ENCODE data around the gene JUNB. TPM values are rescaled to one million over a fixed set of nuclear protein-coding genes. Genes with fewer than 3 reads are reported as not detected.
A peak's percentile ranks its signal among the peaks of the same experiment; 100 is the strongest.

JUNB gene
- polyA plus RNA-seq, 2 donors, result 175 to 339 TPM

DNA sequence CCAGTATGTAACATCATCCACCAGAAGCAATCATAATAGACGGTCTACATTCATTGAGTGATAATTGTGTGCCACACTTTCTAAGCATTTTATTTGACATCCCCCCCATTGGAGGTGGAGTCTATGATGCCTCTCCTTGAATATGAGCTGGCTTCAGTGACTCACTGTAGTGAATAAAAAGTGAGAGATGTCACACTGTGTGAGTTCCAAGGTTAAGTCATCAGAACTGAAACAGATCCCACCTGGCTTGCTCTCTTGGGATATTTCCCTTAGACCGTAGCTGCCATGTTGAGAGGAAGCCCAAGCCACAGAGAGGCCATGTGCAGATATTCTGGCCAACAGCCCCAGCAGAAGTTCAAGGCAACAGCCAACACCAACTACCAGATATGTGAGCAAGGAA is 30.5 kb downstream of the JUNB start:
- Histone ChIP-seq H3K27me3 (ENCODE audit: control insufficient read depth in 1 of 2, insufficient read depth in 2 of 2, low read length in 2 of 2) (no peaks in the 10 kb centered on the region), H3K27ac (ENCODE audit: low read depth in 2 of 2, low read length in 1 of 2) (no peak overlapping the region), H3K9me3 (ENCODE audit: control insufficient read depth in 2 of 2, insufficient read depth in 1 of 2, low read depth in 1 of 2, low read length in 1 of 2) (peaks cover 0 to 2% of the 10 kb centered on the region in 2 donors), H3K36me3 (ENCODE audit: control insufficient read depth in 2 of 2, insufficient read depth in 2 of 2, low read length in 1 of 2) (no peaks in the 10 kb centered on the region), H3K4me1 (ENCODE audit: control insufficient read depth in 2 of 2, insufficient read depth in 2 of 2, low read length in 1 of 2) (peaks cover 4 to 6% of the 10 kb centered on the region in 2 donors), H3K4me3 (ENCODE audit: low read depth in 1 of 2, low read length in 2 of 2) (no peak overlapping the region)
- WGBS, 2 donors, result 76 to 80% methylated on average over 2 of the region's 2 CpGs

DNA sequence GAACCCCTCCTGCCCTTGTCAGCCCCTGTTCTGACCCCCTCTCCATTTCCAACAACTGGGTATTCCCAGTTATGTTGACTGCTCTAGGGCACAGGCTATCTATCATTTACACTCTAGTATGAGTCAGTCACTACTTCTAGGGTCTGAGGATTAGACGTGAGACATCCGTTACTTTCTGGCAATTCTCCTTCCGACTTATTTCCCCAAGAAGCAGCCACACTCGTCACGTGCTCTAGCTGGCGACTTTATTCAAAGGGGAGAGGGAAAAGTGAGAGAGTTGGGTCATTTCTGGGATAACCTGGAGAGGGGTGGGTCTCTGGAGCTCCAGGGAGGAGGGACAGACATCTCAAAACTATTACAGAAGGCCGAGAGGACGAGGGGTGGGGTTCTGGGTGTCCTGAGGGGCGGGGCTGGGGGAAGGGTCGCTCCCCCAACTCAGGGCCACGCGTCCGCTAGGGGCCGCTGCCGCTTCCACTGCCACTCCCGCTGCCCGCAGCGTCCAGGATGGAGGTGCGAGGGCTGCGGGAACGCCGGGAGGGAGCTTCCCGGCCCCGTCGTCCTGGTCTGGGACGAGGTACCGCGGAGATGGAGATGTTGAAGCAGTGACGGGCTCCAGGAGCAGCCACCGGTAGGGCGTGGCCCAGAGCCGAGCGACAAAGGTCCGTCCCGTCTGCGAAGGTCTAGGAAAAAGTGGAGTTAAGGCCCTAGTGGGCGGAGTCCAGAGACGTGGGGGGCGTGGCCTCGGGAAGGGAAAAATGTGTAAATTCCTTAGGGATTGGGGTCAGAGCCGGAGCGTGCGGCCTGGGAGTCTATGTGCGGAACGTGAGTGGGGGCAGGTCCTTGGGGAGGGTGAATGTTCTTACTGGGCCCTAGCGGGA is 34.2 kb downstream of the JUNB start:
- Histone ChIP-seq H3K4me1 (ENCODE audit: control insufficient read depth in 2 of 2, insufficient read depth in 2 of 2, low read length in 1 of 2) (peaks cover 4 to 10% of the 10 kb centered on the region in 2 donors), H3K4me3 (ENCODE audit: low read depth in 1 of 2, low read length in 2 of 2) (peak overlapping the region in 1 of 2 donors; percentile 17), H3K36me3 (ENCODE audit: control insufficient read depth in 2 of 2, insufficient read depth in 2 of 2, low read length in 1 of 2) (no peaks in the 10 kb centered on the region), H3K27me3 (ENCODE audit: control insufficient read depth in 1 of 2, insufficient read depth in 2 of 2, low read length in 2 of 2) (no peaks in the 10 kb centered on the region), H3K27ac (ENCODE audit: low read depth in 2 of 2, low read length in 1 of 2) (no peak overlapping the region), H3K9me3 (ENCODE audit: control insufficient read depth in 2 of 2, insufficient read depth in 1 of 2, low read depth in 1 of 2, low read length in 1 of 2) (peaks cover 0 to 2% of the 10 kb centered on the region in 2 donors)
- WGBS, 2 donors, result 8% methylated on average over 46 of the region's 46 CpGs

DNA sequence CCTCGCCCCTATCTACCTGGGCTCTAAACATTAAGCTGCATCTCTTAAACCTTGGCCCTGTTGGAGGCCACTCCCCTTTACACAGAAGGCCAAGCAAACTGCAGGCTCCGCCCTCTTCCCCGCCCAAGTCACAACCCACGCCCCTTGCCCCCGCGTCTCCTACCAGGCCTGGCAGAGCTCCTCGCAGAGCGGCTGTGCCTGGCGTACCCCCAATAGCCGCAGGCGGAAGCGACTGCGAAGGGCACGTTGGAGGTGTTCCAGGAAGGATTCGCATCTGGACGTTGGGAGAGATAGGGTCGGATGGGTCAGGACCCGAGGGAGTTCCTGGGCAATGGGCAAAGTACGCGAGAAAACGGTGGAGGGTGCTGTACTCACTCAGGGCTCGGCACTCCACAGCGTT is 37.2 kb downstream of the JUNB start:
- Histone ChIP-seq H3K36me3 (ENCODE audit: control insufficient read depth in 2 of 2, insufficient read depth in 2 of 2, low read length in 1 of 2) (no peaks in the 10 kb centered on the region), H3K4me1 (ENCODE audit: control insufficient read depth in 2 of 2, insufficient read depth in 2 of 2, low read length in 1 of 2) (peaks cover 4 to 10% of the 10 kb centered on the region in 2 donors), H3K9me3 (ENCODE audit: control insufficient read depth in 2 of 2, insufficient read depth in 1 of 2, low read depth in 1 of 2, low read length in 1 of 2) (no peaks in the 10 kb centered on the region), H3K27ac (ENCODE audit: low read depth in 2 of 2, low read length in 1 of 2) (no peak overlapping the region), H3K27me3 (ENCODE audit: control insufficient read depth in 1 of 2, insufficient read depth in 2 of 2, low read length in 2 of 2) (peaks cover 0 to 1% of the 10 kb centered on the region in 2 donors), H3K4me3 (ENCODE audit: low read depth in 1 of 2, low read length in 2 of 2) (no peak overlapping the region)
- 7% methylated on average over 23 of the region's 23 CpGs for WGBS, 2 donors

DNA sequence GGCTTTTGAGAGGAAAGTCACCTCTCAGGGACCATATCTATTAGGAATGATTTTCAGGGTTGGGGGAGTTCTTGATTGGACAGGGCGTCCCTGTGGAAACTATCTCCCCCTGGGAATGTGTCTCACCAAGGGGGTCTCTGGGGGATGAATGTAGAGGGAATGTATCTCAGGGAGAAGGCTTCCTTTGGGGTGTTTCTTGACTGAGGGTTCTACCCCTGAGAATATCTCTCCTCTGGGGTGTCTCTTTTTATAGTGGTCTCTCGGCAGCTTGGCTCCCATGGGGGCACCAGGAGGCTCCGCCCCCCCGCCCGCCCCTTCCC is 42.1 kb downstream of the JUNB start:
- no peaks in the 10 kb centered on the region for H3K36me3 ChIP-seq (ENCODE audit: control insufficient read depth in 2 of 2, insufficient read depth in 2 of 2, low read length in 1 of 2)
- H3K27ac ChIP-seq (ENCODE audit: low read depth in 2 of 2, low read length in 1 of 2), result no peak overlapping the region
- H3K4me1 ChIP-seq (ENCODE audit: control insufficient read depth in 2 of 2, insufficient read depth in 2 of 2, low read length in 1 of 2), result peaks cover 4 to 9% of the 10 kb centered on the region in 2 donors
- peak overlapping the region in 1 of 2 donors; percentile 53 for H3K4me3 ChIP-seq (ENCODE audit: low read depth in 1 of 2, low read length in 2 of 2)
- H3K27me3 ChIP-seq (ENCODE audit: control insufficient read depth in 1 of 2, insufficient read depth in 2 of 2, low read length in 2 of 2), result peaks cover 0 to 23% of the 10 kb centered on the region in 2 donors
- H3K9me3 ChIP-seq (ENCODE audit: control insufficient read depth in 2 of 2, insufficient read depth in 1 of 2, low read depth in 1 of 2, low read length in 1 of 2), result no peaks in the 10 kb centered on the region
- WGBS, 2 donors, result 1 to 6% methylated on average over 2 to 5 of the region's 5 CpGs

DNA sequence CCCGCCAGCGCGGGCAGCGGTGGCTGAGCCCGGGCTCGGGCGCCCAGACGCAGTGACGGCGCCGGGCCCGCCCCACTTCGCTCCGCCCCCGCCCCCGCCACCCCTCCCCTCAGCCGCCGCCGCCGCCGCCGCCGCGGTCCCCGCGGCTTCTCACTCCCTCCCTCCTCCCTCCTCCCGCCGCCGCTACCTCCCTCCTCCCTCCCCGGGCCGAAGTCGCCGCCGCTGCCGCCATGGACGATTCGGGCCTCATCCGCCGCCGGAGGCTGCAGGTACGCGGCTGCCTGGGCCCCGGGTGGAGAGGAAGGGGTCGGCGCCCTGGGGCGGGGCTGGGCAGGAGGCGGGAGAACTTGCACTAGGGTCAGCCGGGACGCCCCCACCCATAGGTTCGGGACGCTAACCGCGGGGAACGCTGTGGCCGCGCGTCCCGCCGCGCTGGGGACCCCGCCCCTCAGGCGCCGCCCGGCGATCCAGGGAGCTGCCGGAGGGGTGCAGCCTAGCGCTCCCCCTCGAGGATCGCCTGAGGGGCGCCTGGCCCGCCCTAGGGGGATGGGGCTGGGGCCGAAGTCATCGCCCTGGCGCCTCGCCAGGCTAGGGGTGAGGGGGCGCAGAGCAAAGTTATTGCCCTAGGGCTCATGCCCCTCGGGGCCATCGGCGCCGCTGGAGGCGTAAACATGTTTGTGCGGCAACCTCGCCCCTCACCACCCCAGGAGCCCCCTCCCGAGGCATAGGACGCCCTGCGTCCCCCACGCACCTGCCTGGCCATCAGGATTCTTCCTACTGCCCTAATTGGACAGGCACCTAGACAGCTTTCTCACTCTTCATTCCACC is 42.7 kb downstream of the JUNB start:
- H3K4me1 ChIP-seq (ENCODE audit: control insufficient read depth in 2 of 2, insufficient read depth in 2 of 2, low read length in 1 of 2), result peaks cover 2 to 13% of the 10 kb centered on the region in 2 donors
- 2 to 3% methylated on average over 38 to 83 of the region's 87 CpGs for WGBS, 2 donors
- H3K27ac ChIP-seq (ENCODE audit: low read depth in 2 of 2, low read length in 1 of 2), result no peak overlapping the region
- H3K27me3 ChIP-seq (ENCODE audit: control insufficient read depth in 1 of 2, insufficient read depth in 2 of 2, low read length in 2 of 2), result peaks cover 0 to 26% of the 10 kb centered on the region in 2 donors
- H3K4me3 ChIP-seq (ENCODE audit: low read depth in 1 of 2, low read length in 2 of 2), result peak overlapping the region; percentile 31 to 53
- H3K36me3 ChIP-seq (ENCODE audit: control insufficient read depth in 2 of 2, insufficient read depth in 2 of 2, low read length in 1 of 2), result no peaks in the 10 kb centered on the region
- H3K9me3 ChIP-seq (ENCODE audit: control insufficient read depth in 2 of 2, insufficient read depth in 1 of 2, low read depth in 1 of 2, low read length in 1 of 2), result peaks cover 0 to 3% of the 10 kb centered on the region in 2 donors

DNA sequence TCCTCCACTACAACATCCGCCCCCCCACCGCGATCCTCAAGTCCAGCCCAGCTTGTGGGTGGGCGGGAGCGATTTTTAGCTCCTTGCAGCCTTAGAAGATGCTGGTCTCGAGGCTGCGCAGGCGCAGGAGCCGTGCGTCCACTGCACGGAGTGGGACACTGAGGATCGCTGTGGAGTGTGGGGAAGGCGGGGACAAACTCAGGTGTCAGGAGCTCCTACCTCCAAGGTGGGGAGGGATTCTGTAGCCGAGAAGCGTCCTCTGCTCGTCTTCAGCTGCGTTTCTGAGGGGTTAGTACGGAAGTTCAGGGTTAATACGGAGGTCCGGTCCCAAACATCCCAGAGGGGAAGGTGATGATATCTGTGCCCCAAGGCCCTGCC is 43.3 kb downstream of the JUNB start, which contains the start of gene RTBDN:
TSS of gene RTBDN (minus strand) at position 14 of the 378 bp plus-strand sequence. CDS start 4,600 bp downstream, outside the sequence.
- 7 to 9% methylated on average over 20 of the region's 20 CpGs for WGBS, 2 donors
- H3K4me1 ChIP-seq (ENCODE audit: control insufficient read depth in 2 of 2, insufficient read depth in 2 of 2, low read length in 1 of 2), result peaks cover 2 to 13% of the 10 kb centered on the region in 2 donors
- no peaks in the 10 kb centered on the region for H3K36me3 ChIP-seq (ENCODE audit: control insufficient read depth in 2 of 2, insufficient read depth in 2 of 2, low read length in 1 of 2)
- peak within 1 kb of the TSS; percentile 31 to 53 for H3K4me3 ChIP-seq (ENCODE audit: low read depth in 1 of 2, low read length in 2 of 2)
- H3K9me3 ChIP-seq (ENCODE audit: control insufficient read depth in 2 of 2, insufficient read depth in 1 of 2, low read depth in 1 of 2, low read length in 1 of 2), result peaks cover 0 to 3% of the 10 kb centered on the region in 2 donors
- H3K27me3 ChIP-seq (ENCODE audit: control insufficient read depth in 1 of 2, insufficient read depth in 2 of 2, low read length in 2 of 2), result peaks cover 0 to 27% of the 10 kb centered on the region in 2 donors
- H3K27ac ChIP-seq (ENCODE audit: low read depth in 2 of 2, low read length in 1 of 2), result no peak within 1 kb of the TSS

DNA sequence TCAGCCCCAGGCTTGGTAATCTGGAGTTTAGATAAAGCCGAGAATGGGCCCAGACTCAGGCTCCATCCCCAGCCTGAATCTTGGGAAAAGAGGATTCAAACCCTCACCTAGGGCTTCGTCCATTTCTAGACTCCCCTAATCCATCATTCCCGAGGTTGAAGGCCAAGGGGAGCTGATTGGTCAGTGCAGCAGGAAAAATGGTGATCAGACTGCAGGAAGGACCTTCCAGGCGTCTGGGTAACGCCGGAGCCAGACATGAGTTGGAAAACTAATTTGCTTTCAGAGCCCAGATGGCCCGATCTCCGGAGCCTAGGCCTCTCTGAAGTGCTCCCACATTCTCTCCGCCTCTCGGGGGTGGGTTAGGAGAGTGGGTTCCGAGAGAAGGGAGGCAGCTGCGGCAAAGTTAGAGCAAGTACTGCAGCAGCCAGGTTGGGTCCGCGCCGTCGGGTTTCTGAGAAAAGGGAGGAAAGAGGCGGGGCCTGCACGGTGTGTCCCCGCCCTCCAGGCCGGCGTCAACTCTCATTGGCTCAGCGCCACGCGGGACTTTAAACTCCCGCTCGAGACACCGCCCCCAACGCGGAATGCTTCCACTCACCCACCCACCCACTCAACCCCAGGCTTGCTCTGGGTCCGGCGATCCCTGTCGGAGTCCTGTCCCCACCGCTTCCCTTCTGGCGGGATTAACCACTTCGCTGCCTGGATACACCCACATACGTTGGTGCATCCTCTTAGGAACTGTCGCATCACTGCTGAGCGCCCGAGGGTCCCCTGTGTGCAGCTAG is 43.9 kb downstream of the JUNB start:
- Histone ChIP-seq H3K4me1 (ENCODE audit: control insufficient read depth in 2 of 2, insufficient read depth in 2 of 2, low read length in 1 of 2) (peaks cover 2 to 13% of the 10 kb centered on the region in 2 donors), H3K27me3 (ENCODE audit: control insufficient read depth in 1 of 2, insufficient read depth in 2 of 2, low read length in 2 of 2) (peaks cover 0 to 27% of the 10 kb centered on the region in 2 donors), H3K27ac (ENCODE audit: low read depth in 2 of 2, low read length in 1 of 2) (no peak overlapping the region), H3K4me3 (ENCODE audit: low read depth in 1 of 2, low read length in 2 of 2) (no peak overlapping the region), H3K9me3 (ENCODE audit: control insufficient read depth in 2 of 2, insufficient read depth in 1 of 2, low read depth in 1 of 2, low read length in 1 of 2) (peaks cover under 1 to 3% of the 10 kb centered on the region in 2 donors), H3K36me3 (ENCODE audit: control insufficient read depth in 2 of 2, insufficient read depth in 2 of 2, low read length in 1 of 2) (no peaks in the 10 kb centered on the region)
- WGBS, 2 donors, result 7 to 8% methylated on average over 39 of the region's 39 CpGs

DNA sequence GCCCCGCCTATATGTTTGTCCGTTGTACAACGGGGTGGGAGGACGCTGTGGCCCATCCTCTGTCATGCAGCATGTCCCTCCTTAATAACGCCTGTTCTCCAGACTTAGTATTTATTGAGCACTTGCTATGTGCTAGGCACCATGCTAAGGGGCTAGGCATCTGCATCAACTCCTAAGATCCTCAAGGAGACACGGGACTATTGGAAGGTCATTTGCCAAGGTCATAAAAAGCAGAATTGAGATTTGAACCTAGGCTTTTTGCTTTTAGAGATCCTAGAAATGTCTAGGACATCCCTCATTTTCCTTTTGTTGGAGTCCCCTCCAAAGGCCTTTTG is 45.2 kb downstream of the JUNB start:
- Histone ChIP-seq H3K4me3 (ENCODE audit: low read depth in 1 of 2, low read length in 2 of 2) (no peak overlapping the region), H3K27me3 (ENCODE audit: control insufficient read depth in 1 of 2, insufficient read depth in 2 of 2, low read length in 2 of 2) (peaks cover 0 to 30% of the 10 kb centered on the region in 2 donors), H3K9me3 (ENCODE audit: control insufficient read depth in 2 of 2, insufficient read depth in 1 of 2, low read depth in 1 of 2, low read length in 1 of 2) (peaks cover 3 to 8% of the 10 kb centered on the region in 2 donors), H3K4me1 (ENCODE audit: control insufficient read depth in 2 of 2, insufficient read depth in 2 of 2, low read length in 1 of 2) (peaks cover 6 to 19% of the 10 kb centered on the region in 2 donors), H3K27ac (ENCODE audit: low read depth in 2 of 2, low read length in 1 of 2) (no peak overlapping the region), H3K36me3 (ENCODE audit: control insufficient read depth in 2 of 2, insufficient read depth in 2 of 2, low read length in 1 of 2) (no peaks in the 10 kb centered on the region)
- 8 to 9% methylated on average over 6 of the region's 6 CpGs for WGBS, 2 donors

DNA sequence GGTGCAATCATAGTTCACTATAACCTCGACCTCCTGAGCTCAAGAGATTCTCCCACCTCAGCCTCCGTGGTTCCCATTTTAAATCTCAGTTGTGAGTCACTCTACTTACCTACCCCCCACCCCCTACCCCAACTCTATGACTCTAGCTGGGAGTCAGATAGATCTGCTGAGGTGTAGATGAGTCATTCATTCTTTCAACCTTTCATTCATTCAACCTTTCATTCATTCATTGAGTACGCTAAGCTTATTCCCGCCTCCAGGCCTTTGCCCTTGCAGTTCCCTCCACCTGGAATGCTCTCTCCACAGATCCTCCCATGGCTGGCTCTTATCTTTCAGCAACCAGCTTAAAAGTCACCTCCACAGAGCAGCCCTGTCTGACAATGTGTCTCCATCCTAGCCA is 45.9 kb downstream of the JUNB start:
- Histone ChIP-seq H3K4me3 (ENCODE audit: low read depth in 1 of 2, low read length in 2 of 2) (no peak overlapping the region), H3K27me3 (ENCODE audit: control insufficient read depth in 1 of 2, insufficient read depth in 2 of 2, low read length in 2 of 2) (peaks cover 0 to 30% of the 10 kb centered on the region in 2 donors), H3K27ac (ENCODE audit: low read depth in 2 of 2, low read length in 1 of 2) (no peak overlapping the region), H3K9me3 (ENCODE audit: control insufficient read depth in 2 of 2, insufficient read depth in 1 of 2, low read depth in 1 of 2, low read length in 1 of 2) (peaks cover 3 to 8% of the 10 kb centered on the region in 2 donors), H3K4me1 (ENCODE audit: control insufficient read depth in 2 of 2, insufficient read depth in 2 of 2, low read length in 1 of 2) (peaks cover 6 to 19% of the 10 kb centered on the region in 2 donors), H3K36me3 (ENCODE audit: control insufficient read depth in 2 of 2, insufficient read depth in 2 of 2, low read length in 1 of 2) (no peaks in the 10 kb centered on the region)
- WGBS, 2 donors, result 57 to 64% methylated on average over 4 of the region's 4 CpGs
